Panc1 (cell line): ENCODE data around the gene YPEL3. TPM values are rescaled to one million over a fixed set of nuclear protein-coding genes. Genes with fewer than 3 reads are reported as not detected.

Source experiments
- ATAC-seq: fragments of 200-7000 bp; cut with Tn5 transposase; 2 replicates; pipeline ENCODE4 v1.9.1; 2020; ENCODE audit warnings: mild to moderate bottlenecking, moderate library complexity
- BruUV-seq: library from RNA; stranded (reverse); fragments of 400-500 nt; replicated peaks from 2 replicates; lab custom pipeline; 2021; lab: Mats Ljungman, UMichigan
- CTCF ChIA-PET: fragments of 300-600 bp; sonication (Branson Sonifier 250); formaldehyde crosslinking; loops from one replicate; lab custom pipeline; 2022; ENCODE audit warnings: antibody characterized with exemption; lab: Charles Lee
- POLR2A ChIA-PET: fragments of 300-600 bp; sonication (Branson Sonifier 250); formaldehyde crosslinking; loops from one replicate; lab custom pipeline; 2022; ENCODE audit warnings: antibody characterized with exemption; lab: Charles Lee
- DNase-seq: peaks from one replicate; pipeline ENCODE4 v3.0.0-alpha.2; 2010; ENCODE audit warnings: low read depth, low spot score
- H3K27ac ChIP-seq: 2 replicates; pipeline ENCODE4 v1.5.1; 2011; ENCODE audit warnings: mild to moderate bottlenecking, low read length, inconsistent platforms
- H3K27me3 ChIP-seq: fragments of 200-500 bp; sonication (Bioruptor generic); 2 replicates; pipeline ENCODE4 v1.6.0; 2014; ENCODE audit warnings: low read length, inconsistent platforms; ENCODE audit not compliant: control insufficient read depth, insufficient read depth
- H3K36me3 ChIP-seq: fragments of 200-500 bp; sonication (Bioruptor generic); 2 replicates; pipeline ENCODE4 v1.5.1; 2014; ENCODE audit warnings: inconsistent platforms, mild to moderate bottlenecking, low read length, moderate library complexity; ENCODE audit not compliant: control insufficient read depth, insufficient read depth
- H3K4me1 ChIP-seq: 2 replicates; pipeline ENCODE4 v1.5.1; 2011; ENCODE audit warnings: inconsistent platforms, mild to moderate bottlenecking, low read length, moderate library complexity; ENCODE audit not compliant: control insufficient read depth, insufficient read depth
- H3K4me3 ChIP-seq, 2 experiments: 2 replicates each; pipeline ENCODE4 v1.5.1; 2011 to 2012; ENCODE audit warnings: low read depth in 2 of 2, low read length in 2 of 2, mild to moderate bottlenecking in 2 of 2, inconsistent platforms in 1 of 2, moderate library complexity in 1 of 2
- H3K9me3 ChIP-seq: fragments of 200-500 bp; sonication (Bioruptor generic); 2 replicates; pipeline ENCODE4 v1.5.1; 2014; ENCODE audit warnings: low read depth, mild to moderate bottlenecking, inconsistent platforms, low read length, moderate library complexity; ENCODE audit not compliant: control insufficient read depth, insufficient read depth
- CTCF ChIP-seq: fragments of 450-650 bp; IDR thresholded peaks from 2 replicates; pipeline ENCODE4 v1.5.1; 2017; ENCODE audit warnings: mild to moderate bottlenecking
- POLR2AphosphoS5 ChIP-seq: IDR thresholded peaks from 2 replicates; pipeline ENCODE4 v1.6.1; 2012; ENCODE audit warnings: mild to moderate bottlenecking, low read depth, low read length, moderate library complexity
- REST ChIP-seq, 2 experiments: IDR thresholded peaks; 2 replicates each; pipeline ENCODE4 v1.6.1; 2011 to 2012; ENCODE audit warnings: low read depth in 2 of 2, control low read depth in 1 of 2, low read length in 1 of 2, mild to moderate bottlenecking in 1 of 2, moderate library complexity in 1 of 2; ENCODE audit not compliant: insufficient read depth in 1 of 2
- SIN3A ChIP-seq: IDR thresholded peaks from 2 replicates; pipeline ENCODE4 v1.6.1; 2012; ENCODE audit warnings: low read depth, mild to moderate bottlenecking, low read length, moderate library complexity, borderline replicate concordance; ENCODE audit not compliant: insufficient read depth
- TCF7L2 ChIP-seq: IDR thresholded peaks from 2 replicates; pipeline ENCODE4 v1.6.1; 2011; ENCODE audit warnings: mild to moderate bottlenecking, low read depth, low read length, inconsistent platforms
- in situ Hi-C: cut with HindIII; loops from 2 replicates; pipeline ENCODE4 v1.10.0; 2016; ENCODE audit warnings: low sequenced_read_pairs, low pct_unique_long_range_greater_than_20kb
- intact Hi-C: fragments of 100-400 bp; cut with micrococcal nuclease; formaldehyde crosslinking; loops from one replicate; pipeline ENCODE4 v1.10.0; 2022; ENCODE audit not compliant: unreplicated experiment
- total RNA-seq: library from RNA; stranded (reverse); gene quantifications from one replicate; pipeline ENCODE4 v1.2.1, GENCODE V29; 2021; ENCODE audit not compliant: unreplicated experiment

The YPEL3 gene
- total RNA-seq, 1 experiment from 2014 or later, result 0.69 TPM

- in situ Hi-C loops, result no loop called here
- TF ChIP-seq REST (IDR thresholded peaks at IDR 0.05; ENCODE audit: insufficient read depth in 1 of 2, low read depth in 2 of 2, low read length in 1 of 2), result no peak
- no peak for TF ChIP-seq SIN3A
- no peak for TF ChIP-seq CTCF
- TF ChIP-seq TCF7L2, result no peak
- TF ChIP-seq POLR2AphosphoS5, result no peak
- intact Hi-C loops, result no loop called here
These were observed 26.7 kb upstream of the YPEL3 start for GRCh38 chr16:30122604-30123160.

GRCh38 chr16:30121741-30122571, 25.9 kb upstream of the YPEL3 start:
- DNase-seq (no peak), ATAC-seq (peak; percentile 15; the same call in 1 of the 2 replicates)
- no TSS peak for BruUV-seq
- ChIA-PET CTCF (no interaction called here), POLR2A (no interaction called here)
- in situ Hi-C loops, result no loop called here
- intact Hi-C loops, result no loop called here
- Histone ChIP-seq H3K4me1 (peaks cover 21% of the 10 kb centered on the region), H3K36me3 (no peaks in the 10 kb centered on the region; the same call in 1 of the 2 replicates), H3K27me3 (no peaks in the 10 kb centered on the region), H3K9me3 (no peaks in the 10 kb centered on the region), H3K27ac (peak overlapping the region; percentile 72), H3K4me3 (peak overlapping the region; percentile 60 to 78)
- TF ChIP-seq TCF7L2 (no peak), SIN3A (no peak), REST (IDR thresholded peaks at IDR 0.05; ENCODE audit: insufficient read depth in 1 of 2, low read depth in 2 of 2, low read length in 1 of 2) (no peak), POLR2AphosphoS5 (no peak), CTCF (no peak)

More at GRCh38 chr16:30122604-30123160, 26.7 kb upstream of the YPEL3 start:
- no TSS peak for BruUV-seq
- Histone ChIP-seq H3K36me3 (no peaks in the 10 kb centered on the region; the same call in 1 of the 2 replicates), H3K4me1 (peaks cover 21% of the 10 kb centered on the region), H3K27ac (peak overlapping the region; percentile 72), H3K4me3 (peak overlapping the region; percentile 60 to 78), H3K27me3 (no peaks in the 10 kb centered on the region), H3K9me3 (no peaks in the 10 kb centered on the region)
- ChIA-PET CTCF (no interaction called here), POLR2A (no interaction called here)
- DNase-seq (no peak), ATAC-seq (peak; percentile 8; the same call in 1 of the 2 replicates)
